SK-N-SH treated with all-trans-retinoic acid at 6 μM for 48 hours (cell line): Measurements from ENCODE around the gene SARS2.

ENCODE experiments used
- ATAC-seq: fragments of 200-7000 bp; cut with Tn5 transposase; 3 replicates; pipeline ENCODE4 v1.9.1; 2020; ENCODE audit warnings: mild to moderate bottlenecking, moderate library complexity
- ARNTL ChIP-seq: fragments of 450-650 bp; formaldehyde crosslinking; IDR thresholded peaks from 2 replicates; pipeline ENCODE4 v1.5.0; 2020; ENCODE audit warnings: low read depth, mild to moderate bottlenecking, moderate library complexity, borderline replicate concordance
- BACH2 ChIP-seq: fragments of 250-450 bp; sonication (Bioruptor Pico); IDR thresholded peaks from 2 replicates; pipeline ENCODE4 v1.9.0; 2021; ENCODE audit warnings: mild to moderate bottlenecking, borderline replicate concordance
- CSDC2 ChIP-seq: fragments of 250-450 bp; sonication (Bioruptor Pico); IDR thresholded peaks from 2 replicates; pipeline ENCODE4 v1.5.0; 2020; ENCODE audit warnings: mild to moderate bottlenecking, moderate library complexity
- ESRRG ChIP-seq: fragments of 250-450 bp; sonication (Bioruptor Pico); IDR thresholded peaks from 2 replicates; pipeline ENCODE4 v1.6.1; 2021; ENCODE audit warnings: mild to moderate bottlenecking
- ISL1 ChIP-seq: fragments of 250-450 bp; sonication (Bioruptor Pico); IDR thresholded peaks from 2 replicates; pipeline ENCODE4 v2.1.2; 2022; ENCODE audit warnings: mild to moderate bottlenecking, moderate library complexity
- OSR1 ChIP-seq: fragments of 250-450 bp; sonication (Bioruptor Pico); IDR thresholded peaks from 2 replicates; pipeline ENCODE4 v1.8.0; 2022; ENCODE audit warnings: moderate library complexity, mild to moderate bottlenecking, inconsistent platforms
- RARB ChIP-seq: fragments of 250-450 bp; sonication (Bioruptor Pico); IDR thresholded peaks from 2 replicates; pipeline ENCODE4 v1.8.0; 2021; ENCODE audit warnings: mild to moderate bottlenecking, moderate library complexity
- SNAI2 ChIP-seq: fragments of 250-450 bp; sonication (Bioruptor Pico); IDR thresholded peaks from 2 replicates; pipeline ENCODE4 v1.5.0; 2020; ENCODE audit warnings: mild to moderate bottlenecking, moderate library complexity
- TOX ChIP-seq: fragments of 250-450 bp; sonication (Bioruptor Pico); IDR thresholded peaks from 2 replicates; pipeline ENCODE4 v1.8.0; 2021; ENCODE audit warnings: mild to moderate bottlenecking, moderate library complexity, borderline replicate concordance
- ZC3H10 ChIP-seq: fragments of 250-450 bp; sonication (Bioruptor Pico); IDR thresholded peaks from 2 replicates; pipeline ENCODE4 v1.5.1; 2021; ENCODE audit warnings: mild to moderate bottlenecking, moderate library complexity
- ZFP30 ChIP-seq: fragments of 450-650 bp; formaldehyde crosslinking; IDR thresholded peaks from 2 replicates; pipeline ENCODE4 v1.5.0; 2022; ENCODE audit warnings: mild to moderate bottlenecking, moderate library complexity
- TF ChIP-seq, protein P1 (sequence below): fragments of 250-450 bp; sonication (Bioruptor Pico); IDR thresholded peaks from 2 replicates; pipeline ENCODE4 v1.5.0; 2020; ENCODE audit warnings: mild to moderate bottlenecking, moderate library complexity
- TF ChIP-seq, protein P2 (sequence below): fragments of 250-450 bp; sonication (Bioruptor Pico); IDR thresholded peaks from 2 replicates; pipeline ENCODE4 v1.8.0; 2020; ENCODE audit warnings: mild to moderate bottlenecking, moderate library complexity, borderline replicate concordance
- TF ChIP-seq, protein P3 (sequence below): fragments of 250-450 bp; sonication (Bioruptor Pico); IDR thresholded peaks from 2 replicates; pipeline ENCODE4 v1.8.0; 2021; ENCODE audit warnings: low read depth, mild to moderate bottlenecking, moderate library complexity, borderline replicate concordance

The SARS2 gene

DNA sequence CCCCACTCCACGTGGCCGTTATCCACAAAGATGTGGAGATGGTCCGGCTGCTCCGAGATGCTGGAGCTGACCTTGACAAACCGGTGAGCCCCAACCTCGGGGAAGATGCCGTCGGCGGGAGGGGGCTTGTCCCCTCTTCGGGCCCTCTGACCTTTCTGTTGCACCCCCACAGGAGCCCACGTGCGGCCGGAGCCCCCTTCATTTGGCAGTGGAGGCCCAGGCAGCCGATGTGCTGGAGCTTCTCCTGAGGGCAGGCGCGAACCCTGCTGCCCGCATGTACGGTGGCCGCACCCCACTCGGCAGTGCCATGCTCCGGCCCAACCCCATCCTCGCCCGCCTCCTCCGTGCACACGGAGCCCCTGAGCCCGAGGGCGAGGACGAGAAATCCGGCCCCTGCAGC, 23.3 kb downstream of the SARS2 start (continued):
- TF ChIP-seq, protein P1, sequence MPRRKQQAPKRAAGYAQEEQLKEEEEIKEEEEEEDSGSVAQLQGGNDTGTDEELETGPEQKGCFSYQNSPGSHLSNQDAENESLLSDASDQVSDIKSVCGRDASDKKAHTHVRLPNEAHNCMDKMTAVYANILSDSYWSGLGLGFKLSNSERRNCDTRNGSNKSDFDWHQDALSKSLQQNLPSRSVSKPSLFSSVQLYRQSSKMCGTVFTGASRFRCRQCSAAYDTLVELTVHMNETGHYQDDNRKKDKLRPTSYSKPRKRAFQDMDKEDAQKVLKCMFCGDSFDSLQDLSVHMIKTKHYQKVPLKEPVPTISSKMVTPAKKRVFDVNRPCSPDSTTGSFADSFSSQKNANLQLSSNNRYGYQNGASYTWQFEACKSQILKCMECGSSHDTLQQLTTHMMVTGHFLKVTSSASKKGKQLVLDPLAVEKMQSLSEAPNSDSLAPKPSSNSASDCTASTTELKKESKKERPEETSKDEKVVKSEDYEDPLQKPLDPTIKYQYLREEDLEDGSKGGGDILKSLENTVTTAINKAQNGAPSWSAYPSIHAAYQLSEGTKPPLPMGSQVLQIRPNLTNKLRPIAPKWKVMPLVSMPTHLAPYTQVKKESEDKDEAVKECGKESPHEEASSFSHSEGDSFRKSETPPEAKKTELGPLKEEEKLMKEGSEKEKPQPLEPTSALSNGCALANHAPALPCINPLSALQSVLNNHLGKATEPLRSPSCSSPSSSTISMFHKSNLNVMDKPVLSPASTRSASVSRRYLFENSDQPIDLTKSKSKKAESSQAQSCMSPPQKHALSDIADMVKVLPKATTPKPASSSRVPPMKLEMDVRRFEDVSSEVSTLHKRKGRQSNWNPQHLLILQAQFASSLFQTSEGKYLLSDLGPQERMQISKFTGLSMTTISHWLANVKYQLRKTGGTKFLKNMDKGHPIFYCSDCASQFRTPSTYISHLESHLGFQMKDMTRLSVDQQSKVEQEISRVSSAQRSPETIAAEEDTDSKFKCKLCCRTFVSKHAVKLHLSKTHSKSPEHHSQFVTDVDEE (CRISPR knock-in tag), result no peak
- TF ChIP-seq ZC3H10 (CRISPR knock-in tag), result no peak

DNA sequence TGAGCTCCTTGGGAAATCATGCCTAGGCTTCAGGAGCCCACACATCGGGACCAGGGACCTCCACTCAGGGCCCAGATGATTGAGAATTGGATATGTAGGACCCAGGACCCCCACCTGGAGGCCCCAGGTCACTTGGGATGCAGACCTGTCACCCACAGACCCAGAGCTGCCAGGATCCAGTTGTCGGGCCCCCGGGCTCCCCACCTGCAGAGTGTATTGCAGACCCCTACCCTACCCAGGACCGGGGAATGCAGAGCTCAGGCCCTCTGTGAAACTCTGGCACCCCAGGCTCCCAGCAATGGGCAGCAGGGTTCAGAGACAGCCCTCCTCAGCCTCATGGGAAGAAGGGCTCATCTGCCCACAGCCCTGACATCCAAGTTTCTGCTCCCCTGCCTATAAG, 24.9 kb downstream of the SARS2 start:
- no peak for TF ChIP-seq SNAI2 (CRISPR knock-in tag)
- TF ChIP-seq, all 23 proteins: peak for 0

DNA sequence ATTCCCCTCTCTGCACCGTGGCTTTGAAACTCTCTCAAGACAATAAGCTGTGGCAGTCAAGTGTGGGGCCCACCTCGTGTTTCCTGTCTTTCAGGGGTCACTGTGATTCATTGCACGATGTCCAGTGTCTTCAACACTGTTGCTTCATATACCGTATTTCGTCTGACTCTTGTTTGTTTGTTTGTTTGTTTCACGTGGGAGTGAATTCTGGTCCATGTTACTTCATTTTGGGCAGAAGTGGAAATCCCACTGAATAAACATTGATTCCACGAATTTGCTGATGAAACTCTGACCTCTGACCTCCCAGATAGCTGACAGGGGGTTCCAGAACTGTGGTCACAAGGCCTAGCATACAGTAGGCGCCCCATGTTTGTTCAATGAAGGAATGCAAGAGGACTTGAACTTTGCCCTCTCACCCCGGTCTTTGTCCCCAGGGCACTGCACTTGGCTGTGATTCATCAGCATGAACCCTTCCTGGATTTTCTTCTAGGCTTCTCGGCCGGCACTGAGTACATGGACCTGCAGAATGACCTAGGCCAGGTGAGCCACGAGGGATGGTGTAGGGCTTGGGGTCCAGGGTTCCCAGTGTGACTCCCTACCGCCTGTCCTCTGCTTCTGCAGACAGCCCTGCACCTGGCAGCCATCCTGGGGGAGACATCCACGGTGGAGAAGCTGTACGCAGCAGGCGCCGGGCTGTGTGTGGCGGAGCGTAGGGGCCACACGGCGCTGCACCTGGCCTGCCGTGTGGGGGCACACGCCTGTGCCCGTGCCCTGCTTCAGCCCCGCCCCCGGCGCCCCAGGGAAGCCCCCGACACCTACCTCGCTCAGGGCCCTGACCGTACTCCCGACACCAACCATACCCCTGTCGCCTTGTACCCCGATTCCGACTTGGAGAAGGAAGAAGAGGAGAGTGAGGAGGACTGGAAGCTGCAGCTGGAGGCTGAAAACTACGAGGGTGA, 25.7 kb downstream of the SARS2 start:
- no peak for ATAC-seq
- TF ChIP-seq ESRRG (CRISPR knock-in tag), result no peak
- no peak for TF ChIP-seq RARB (CRISPR knock-in tag)
- TF ChIP-seq ZC3H10 (CRISPR knock-in tag), result no peak
- TF ChIP-seq, protein P1 (CRISPR knock-in tag), result no peak
- no peak for TF ChIP-seq ISL1
- no peak for TF ChIP-seq BACH2 (CRISPR knock-in tag)
- no peak for TF ChIP-seq ARNTL
- TF ChIP-seq, protein P2, sequence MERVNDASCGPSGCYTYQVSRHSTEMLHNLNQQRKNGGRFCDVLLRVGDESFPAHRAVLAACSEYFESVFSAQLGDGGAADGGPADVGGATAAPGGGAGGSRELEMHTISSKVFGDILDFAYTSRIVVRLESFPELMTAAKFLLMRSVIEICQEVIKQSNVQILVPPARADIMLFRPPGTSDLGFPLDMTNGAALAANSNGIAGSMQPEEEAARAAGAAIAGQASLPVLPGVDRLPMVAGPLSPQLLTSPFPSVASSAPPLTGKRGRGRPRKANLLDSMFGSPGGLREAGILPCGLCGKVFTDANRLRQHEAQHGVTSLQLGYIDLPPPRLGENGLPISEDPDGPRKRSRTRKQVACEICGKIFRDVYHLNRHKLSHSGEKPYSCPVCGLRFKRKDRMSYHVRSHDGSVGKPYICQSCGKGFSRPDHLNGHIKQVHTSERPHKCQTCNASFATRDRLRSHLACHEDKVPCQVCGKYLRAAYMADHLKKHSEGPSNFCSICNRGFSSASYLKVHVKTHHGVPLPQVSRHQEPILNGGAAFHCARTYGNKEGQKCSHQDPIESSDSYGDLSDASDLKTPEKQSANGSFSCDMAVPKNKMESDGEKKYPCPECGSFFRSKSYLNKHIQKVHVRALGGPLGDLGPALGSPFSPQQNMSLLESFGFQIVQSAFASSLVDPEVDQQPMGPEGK (CRISPR knock-in tag), result no peak
- TF ChIP-seq OSR1 (CRISPR knock-in tag), result no peak
- no peak for TF ChIP-seq CSDC2 (CRISPR knock-in tag)
- TF ChIP-seq, protein P3, sequence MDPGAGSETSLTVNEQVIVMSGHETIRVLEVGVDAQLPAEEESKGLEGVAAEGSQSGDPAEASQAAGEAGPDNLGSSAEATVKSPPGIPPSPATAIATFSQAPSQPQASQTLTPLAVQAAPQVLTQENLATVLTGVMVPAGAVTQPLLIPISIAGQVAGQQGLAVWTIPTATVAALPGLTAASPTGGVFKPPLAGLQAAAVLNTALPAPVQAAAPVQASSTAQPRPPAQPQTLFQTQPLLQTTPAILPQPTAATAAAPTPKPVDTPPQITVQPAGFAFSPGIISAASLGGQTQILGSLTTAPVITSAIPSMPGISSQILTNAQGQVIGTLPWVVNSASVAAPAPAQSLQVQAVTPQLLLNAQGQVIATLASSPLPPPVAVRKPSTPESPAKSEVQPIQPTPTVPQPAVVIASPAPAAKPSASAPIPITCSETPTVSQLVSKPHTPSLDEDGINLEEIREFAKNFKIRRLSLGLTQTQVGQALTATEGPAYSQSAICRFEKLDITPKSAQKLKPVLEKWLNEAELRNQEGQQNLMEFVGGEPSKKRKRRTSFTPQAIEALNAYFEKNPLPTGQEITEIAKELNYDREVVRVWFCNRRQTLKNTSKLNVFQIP, result no peak
- no peak for TF ChIP-seq TOX (CRISPR knock-in tag)
- TF ChIP-seq ZFP30 (CRISPR knock-in tag), result no peak

More for the DNA sequence above, 24.9 kb downstream of the SARS2 start:
- no peak for ATAC-seq

DNA sequence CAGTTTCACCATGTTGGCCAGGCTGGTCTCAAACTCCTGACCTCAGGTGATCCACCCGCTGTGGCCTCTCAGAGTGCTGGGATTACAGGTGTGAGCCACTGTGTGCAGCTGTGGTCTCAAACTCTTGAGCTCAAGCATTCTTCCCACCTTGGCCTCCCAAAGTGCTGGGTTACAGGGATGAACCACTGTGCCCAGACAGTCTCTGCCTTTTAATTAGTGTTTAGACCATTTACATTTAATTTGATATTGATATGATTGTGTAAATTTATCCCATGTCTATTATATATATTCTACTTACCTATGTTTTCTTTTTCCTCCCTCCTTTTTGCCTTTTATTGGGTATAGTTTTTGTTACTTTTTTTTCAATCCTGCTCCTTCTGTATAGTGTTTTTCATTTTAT, 28.9 kb downstream of the SARS2 start:
- TF ChIP-seq, protein P1 (CRISPR knock-in tag), result no peak
- no peak for ATAC-seq
